Adrenal gland (tissue), 5 donors: ENCODE results near the gene COQ2.

Experiments
- CTCF ChIP-seq, 6 experiments: fragments of 450-650 bp in 4 of 6; fragments of 200-600 bp in 2 of 6; sonication (generic) in 1 of 6; IDR thresholded peaks; 1 replicate in 5 of 6; 2 replicates in 1 of 6; pipeline versions ENCODE4 v1.5.1 to v1.8.0; 2016 to 2021; ENCODE audit warnings: antibody characterized with exemption in 6 of 6, mild to moderate bottlenecking in 2 of 6, moderate library complexity in 1 of 6
- POLR2A ChIP-seq, 2 donors: fragments of 450-650 bp; IDR thresholded peaks; one replicate each; pipeline ENCODE4 v1.6.1; 2017; ENCODE audit warnings: antibody characterized with exemption in 2 of 2, mild to moderate bottlenecking in 2 of 2, moderate library complexity in 1 of 2
- donor health status: DM: no; HTN: no; CAD: no.

GRCh38 chr4:83276299-83277040 lies 8.1 kb downstream of the COQ2 start:
- no peak for TF ChIP-seq CTCF (IDR thresholded peaks at IDR 0.05)
- no peak for TF ChIP-seq POLR2A (IDR thresholded peaks at IDR 0.05)
